GM18499 (cell line): ENCODE data around the gene NHERF1.

Experiments
- ATAC-seq: cut with Tn5 transposase; IDR thresholded peaks from one replicate; pipeline ENCODE4 v1.9.1; 2021; ENCODE audit warnings: moderate number of reproducible peaks; ENCODE audit not compliant: insufficient read depth, unreplicated experiment

The NHERF1 gene

DNA sequence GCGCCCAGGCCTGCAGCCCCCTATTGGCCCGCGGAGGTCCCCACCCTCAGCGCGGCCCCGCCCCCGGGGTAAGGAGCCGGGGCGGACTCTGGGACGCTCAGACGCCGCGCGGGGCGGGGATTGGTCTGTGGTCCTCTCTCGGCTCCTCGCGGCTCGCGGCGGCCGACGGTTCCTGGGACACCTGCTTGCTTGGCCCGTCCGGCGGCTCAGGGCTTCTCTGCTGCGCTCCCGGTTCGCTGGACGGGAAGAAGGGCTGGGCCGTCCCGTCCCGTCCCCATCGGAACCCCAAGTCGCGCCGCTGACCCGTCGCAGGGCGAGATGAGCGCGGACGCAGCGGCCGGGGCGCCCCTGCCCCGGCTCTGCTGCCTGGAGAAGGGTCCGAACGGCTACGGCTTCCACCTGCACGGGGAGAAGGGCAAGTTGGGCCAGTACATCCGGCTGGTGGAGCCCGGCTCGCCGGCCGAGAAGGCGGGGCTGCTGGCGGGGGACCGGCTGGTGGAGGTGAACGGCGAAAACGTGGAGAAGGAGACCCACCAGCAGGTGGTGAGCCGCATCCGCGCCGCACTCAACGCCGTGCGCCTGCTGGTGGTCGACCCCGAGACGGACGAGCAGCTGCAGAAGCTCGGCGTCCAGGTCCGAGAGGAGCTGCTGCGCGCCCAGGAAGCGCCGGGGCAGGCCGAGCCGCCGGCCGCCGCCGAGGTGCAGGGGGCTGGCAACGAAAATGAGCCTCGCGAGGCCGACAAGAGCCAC lies at the start of gene NHERF1:
Gene NHERF1, plus strand, starts transcription at position 100 of the 750 bp plus-strand sequence. Its CDS starts 219 bp downstream, at position 319.
- no peak for ATAC-seq

DNA sequence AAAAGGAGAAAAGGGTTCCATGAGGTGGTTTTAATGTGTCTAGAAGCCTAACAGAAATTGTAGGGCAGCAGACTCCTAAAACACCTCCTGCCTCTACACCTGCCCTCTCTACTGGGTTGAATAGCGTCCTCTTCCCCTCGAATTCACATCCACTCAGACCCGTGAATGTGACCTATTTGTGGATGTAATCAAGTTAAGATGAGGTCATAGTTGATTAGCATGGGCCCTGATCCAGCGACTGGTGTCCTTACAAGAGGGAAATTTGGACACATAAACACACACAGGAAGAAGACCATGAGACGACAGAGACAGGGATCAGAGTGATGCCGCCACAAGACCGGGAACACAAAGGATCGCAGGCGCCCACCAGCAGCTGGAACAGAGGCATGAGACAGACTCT lies 49.2 kb upstream of the NHERF1 start:
- ATAC-seq: no peak

DNA sequence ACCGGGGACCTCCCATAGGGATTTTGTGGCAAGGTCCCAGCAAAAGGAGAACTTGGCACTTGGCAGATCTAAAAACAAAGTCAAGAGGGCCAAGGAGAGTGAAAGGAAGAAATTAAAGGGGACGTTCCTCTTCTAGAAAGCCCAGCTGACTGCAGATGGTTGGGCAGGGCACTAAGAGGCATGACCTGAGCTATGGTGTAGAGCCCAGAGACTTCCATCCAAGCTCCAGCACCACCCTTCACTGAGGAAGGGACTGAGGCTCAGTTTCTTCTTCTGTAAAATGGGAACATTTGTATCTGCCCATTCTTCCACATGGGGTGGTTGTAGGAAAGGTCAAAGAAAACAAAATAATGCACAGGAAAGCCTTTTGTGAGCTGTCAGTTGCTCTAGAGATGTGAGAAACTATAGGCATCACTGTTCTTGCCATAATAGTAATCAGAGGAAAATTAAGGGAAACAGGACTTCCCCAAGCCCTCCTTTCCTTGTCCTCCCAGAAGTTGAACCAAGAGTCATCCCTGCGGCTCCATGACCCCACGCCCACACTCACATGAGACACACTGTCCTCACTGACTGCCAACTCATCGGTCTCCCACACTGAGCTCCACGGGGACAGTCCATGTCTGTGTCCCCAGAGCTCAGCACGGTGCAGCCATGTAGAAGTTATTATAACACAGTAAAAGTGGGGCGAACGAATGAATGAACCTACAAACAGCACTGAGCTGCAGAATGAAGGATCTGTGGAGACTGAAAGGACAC lies 46.1 kb upstream of the NHERF1 start:
- ATAC-seq: no peak

- no peak for ATAC-seq
These were observed 45.1 kb upstream of the NHERF1 start for GRCh38 chr17:74703311-74703710.

DNA sequence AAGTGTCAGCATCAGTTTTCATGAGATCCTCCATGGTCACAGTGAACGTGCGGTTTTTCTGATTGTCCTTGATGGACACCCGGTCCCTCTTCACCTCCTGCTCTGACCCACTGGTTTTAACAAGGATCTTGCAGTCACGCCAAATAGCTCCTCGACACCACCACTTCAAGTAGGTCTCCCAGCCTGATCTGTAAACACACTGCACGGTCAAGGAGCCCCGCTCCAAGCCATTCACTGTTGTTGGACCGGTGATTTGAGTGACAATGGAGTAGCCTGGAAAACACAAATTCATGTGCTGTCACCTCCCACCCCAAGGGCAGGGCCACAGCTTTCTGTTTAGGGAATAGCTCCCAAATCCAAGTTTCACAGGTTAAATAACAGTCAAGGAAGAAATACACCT lies 43.9 kb upstream of the NHERF1 start:
- no peak for ATAC-seq

DNA sequence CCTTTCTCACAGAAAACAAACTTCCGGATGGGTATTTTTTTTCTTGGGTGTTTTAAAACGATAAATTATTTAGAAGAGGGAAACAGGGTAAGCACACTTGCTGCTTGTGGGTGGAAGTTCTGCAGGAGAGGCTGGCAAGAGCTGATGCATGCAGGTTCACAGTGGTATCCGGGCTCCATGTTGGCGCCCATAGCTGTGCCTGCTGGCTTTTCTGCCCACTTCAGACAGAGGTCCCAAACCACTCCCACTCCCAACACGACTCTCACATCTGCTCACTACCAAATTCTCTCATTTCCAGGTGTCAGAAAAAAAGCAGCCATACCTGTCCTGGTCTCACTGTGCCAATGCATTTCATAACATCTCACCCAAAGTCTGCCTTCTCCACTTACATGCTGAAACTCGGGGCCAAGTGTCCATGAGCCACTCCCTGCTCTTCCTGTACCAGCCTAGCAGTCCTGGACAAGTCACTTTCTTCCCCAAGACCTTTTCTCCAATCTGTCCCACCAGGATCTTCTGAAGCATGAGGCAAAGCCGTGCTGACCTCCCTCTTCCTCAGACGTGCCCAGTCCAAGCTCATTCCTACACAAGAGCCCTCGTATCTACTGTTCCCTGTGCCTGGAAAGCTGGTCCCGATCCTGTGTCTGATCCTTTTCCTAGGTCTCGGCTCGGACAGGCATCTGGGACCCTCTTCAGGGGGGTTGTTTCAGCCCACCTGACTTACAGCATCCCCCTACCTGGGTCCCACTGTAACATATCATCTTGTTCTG lies 37.2 kb upstream of the NHERF1 start:
- no peak for ATAC-seq

DNA sequence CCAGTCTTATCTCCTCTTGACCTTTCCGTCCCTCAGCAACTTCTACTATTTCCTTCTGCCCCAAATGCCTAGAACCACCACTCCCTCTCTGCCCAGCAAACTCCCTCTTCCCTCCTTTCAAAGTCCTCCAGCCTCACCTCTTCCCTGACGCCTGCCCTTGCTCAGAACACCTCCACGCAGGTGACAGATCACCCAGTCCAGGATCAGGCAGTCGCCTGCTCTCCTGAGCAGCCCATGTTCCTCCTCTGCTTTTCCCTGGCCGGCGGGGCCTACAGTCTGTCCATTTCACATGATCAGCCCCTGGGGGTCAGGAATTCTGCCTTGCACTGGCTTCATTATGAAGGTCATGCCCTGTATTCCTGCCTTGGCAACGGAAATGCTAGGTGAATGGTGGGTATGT lies 36.1 kb upstream of the NHERF1 start:
- ATAC-seq: no peak

- ATAC-seq: no peak
These were observed 35.7 kb upstream of the NHERF1 start, which contains the start of gene CD300LF for GRCh38 chr17:74712756-74713155. Gene CD300LF, minus strand, starts transcription at chr17:74712923. Its CDS starts 57 bp downstream, at chr17:74712866.

DNA sequence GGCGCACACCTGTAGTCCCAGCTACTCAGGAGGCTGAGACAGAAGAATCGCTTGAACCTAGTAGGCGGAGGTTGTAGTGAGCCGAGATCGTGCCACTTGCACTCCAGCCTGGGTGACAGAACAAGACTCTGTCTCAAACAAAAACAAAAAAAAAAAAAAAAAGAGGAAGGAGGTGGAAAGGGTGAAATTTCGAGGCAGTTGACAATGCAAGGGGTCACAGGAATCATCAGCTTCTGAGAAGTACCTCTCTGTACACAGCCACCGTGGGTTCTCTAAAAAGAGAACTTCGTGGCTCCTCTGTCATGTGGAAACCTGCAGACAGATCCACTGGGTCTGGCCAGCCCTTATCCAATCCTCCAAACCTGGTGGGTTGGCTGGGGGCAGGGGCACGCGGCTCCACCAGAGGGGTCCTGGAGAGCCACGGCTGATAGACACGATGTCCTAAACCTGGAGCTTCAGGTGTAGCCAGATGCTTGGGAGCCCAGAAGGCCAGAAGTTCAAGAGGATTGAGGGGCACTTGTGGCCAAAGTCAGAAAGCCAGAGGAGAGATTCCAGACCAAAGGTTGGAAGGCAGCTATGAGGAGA lies 35.2 kb upstream of the NHERF1 start:
- no peak for ATAC-seq

GRCh38 chr17:74715144-74715543 lies 33.3 kb upstream of the NHERF1 start:
- no peak for ATAC-seq

- ATAC-seq: no peak
These were observed 27.9 kb upstream of the NHERF1 start for GRCh38 chr17:74720506-74720905.

GRCh38 chr17:74722782-74723181 lies 25.6 kb upstream of the NHERF1 start:
- no peak for ATAC-seq

DNA sequence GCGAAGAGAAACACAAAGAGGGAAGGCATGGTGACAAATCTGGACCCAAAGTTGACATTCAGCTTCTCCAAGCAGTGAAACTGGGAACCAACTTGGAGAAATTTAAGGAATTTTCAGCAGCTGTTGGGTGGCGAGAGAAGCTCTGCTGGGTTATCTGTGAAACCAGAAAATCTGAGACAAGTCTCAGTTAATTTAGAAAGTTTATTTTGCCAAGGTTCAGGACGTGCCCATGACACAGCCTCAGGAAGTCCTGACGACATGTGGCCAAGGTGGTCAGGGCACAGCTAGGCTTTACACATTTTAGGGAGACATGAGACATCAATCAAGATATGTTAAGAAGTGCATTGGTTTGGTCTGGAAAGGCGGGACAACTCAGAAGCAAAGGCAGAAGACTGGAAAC lies 24.5 kb upstream of the NHERF1 start:
- ATAC-seq: no peak

- ATAC-seq: no peak
These were observed 23.3 kb upstream of the NHERF1 start for GRCh38 chr17:74725111-74725510.

DNA sequence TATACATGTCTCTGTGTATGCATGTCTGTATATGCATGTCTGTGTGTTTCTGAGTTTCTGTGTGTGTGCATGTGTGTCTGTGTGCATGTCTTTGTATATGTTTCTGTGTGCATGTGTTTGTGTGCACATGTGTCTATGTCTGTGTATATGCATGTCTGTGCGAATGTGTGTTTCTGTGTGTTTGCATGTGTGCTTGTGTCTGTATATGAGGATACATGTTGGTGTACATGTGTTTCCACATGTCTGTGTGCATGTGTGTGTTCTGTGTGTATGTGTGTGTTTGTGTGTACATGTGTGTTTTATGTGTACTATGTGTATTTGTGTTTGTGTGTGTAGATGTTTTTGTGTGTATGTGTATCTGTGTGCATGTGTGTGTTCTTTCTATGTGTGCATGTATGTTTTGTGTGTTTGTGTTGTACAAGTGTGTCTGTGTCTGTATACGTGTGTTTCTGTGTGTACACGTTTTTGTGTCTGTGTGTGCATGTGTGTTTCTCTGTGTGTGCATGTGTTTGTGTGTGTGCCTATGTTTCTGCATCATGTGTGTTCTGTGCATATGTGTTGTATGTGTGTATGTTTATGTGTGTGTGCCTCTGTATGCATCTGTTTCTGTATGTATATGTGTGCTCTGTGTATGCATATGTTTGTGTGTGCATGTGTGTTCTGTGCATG lies 20.3 kb upstream of the NHERF1 start:
- no peak for ATAC-seq

- no peak for ATAC-seq
These were observed 19.7 kb upstream of the NHERF1 start for GRCh38 chr17:74728702-74729075.

- ATAC-seq: no peak
These were observed 19.1 kb upstream of the NHERF1 start for GRCh38 chr17:74729368-74729767.

- ATAC-seq: no peak
These were observed 18.6 kb upstream of the NHERF1 start for GRCh38 chr17:74729866-74730265.

GRCh38 chr17:74730491-74731346 lies 17.7 kb upstream of the NHERF1 start:
- no peak for ATAC-seq
